ENCODE results near the gene CPVL.

CPVL gene

GRCh38 chr7:29156907-29157452 lies 10.6 kb upstream of the CPVL start:
- no peak for DNase-seq (ENCODE audit: low read depth)

GRCh38 chr7:29154076-29154475 lies 7.7 kb upstream of the CPVL start:
- DNase-seq (ENCODE audit: low read depth) = no peak

GRCh38 chr7:29150856-29151255 lies 4.5 kb upstream of the CPVL start:
- DNase-seq (ENCODE audit: low read depth) = no peak

GRCh38 chr7:29149036-29149435 lies 2.7 kb upstream of the CPVL start:
- no peak for DNase-seq (ENCODE audit: low read depth)

GRCh38 chr7:29147821-29148220 lies 1.5 kb upstream of the CPVL start:
- no peak for DNase-seq (ENCODE audit: low read depth)

GRCh38 chr7:29146888-29147609 lies 712 bp upstream of the CPVL start:
- no peak for DNase-seq (ENCODE audit: low read depth)

GRCh38 chr7:29145553-29146056 lies 732 bp downstream of the CPVL start:
- DNase-seq (ENCODE audit: low read depth) = no peak

GRCh38 chr7:29143751-29144150 lies 2.6 kb downstream of the CPVL start:
- DNase-seq (ENCODE audit: low read depth) = no peak

GRCh38 chr7:29142021-29142727 lies 4.2 kb downstream of the CPVL start:
- DNase-seq (ENCODE audit: low read depth) = no peak

GRCh38 chr7:29140873-29141468 lies 5.4 kb downstream of the CPVL start:
- DNase-seq (ENCODE audit: low read depth) = no peak

GRCh38 chr7:29139796-29140195 lies 6.5 kb downstream of the CPVL start:
- DNase-seq (ENCODE audit: low read depth) = no peak

GRCh38 chr7:29139191-29139590 lies 7.1 kb downstream of the CPVL start:
- no peak for DNase-seq (ENCODE audit: low read depth)

GRCh38 chr7:29138588-29138987 lies 7.7 kb downstream of the CPVL start:
- DNase-seq (ENCODE audit: low read depth) = no peak

- DNase-seq (ENCODE audit: low read depth) = no peak
These were observed 10.5 kb downstream of the CPVL start for GRCh38 chr7:29135846-29136245.

- DNase-seq (ENCODE audit: low read depth) = no peak
These were observed 13.4 kb downstream of the CPVL start for GRCh38 chr7:29132980-29133379.

- no peak for DNase-seq (ENCODE audit: low read depth)
These were observed 14.7 kb downstream of the CPVL start for GRCh38 chr7:29131678-29132077.

GRCh38 chr7:29130096-29130495 lies 16.2 kb downstream of the CPVL start:
- DNase-seq (ENCODE audit: low read depth) = no peak

GRCh38 chr7:29127527-29127926 lies 18.8 kb downstream of the CPVL start:
- DNase-seq (ENCODE audit: low read depth) = no peak

GRCh38 chr7:29126804-29127203 lies 19.5 kb downstream of the CPVL start:
- DNase-seq (ENCODE audit: low read depth) = no peak

GRCh38 chr7:29123626-29124190 lies 22.6 kb downstream of the CPVL start:
- no peak for DNase-seq (ENCODE audit: low read depth)

GRCh38 chr7:29122759-29123158 lies 23.6 kb downstream of the CPVL start:
- no peak for DNase-seq (ENCODE audit: low read depth)

GRCh38 chr7:29122081-29122480 lies 24.3 kb downstream of the CPVL start:
- DNase-seq (ENCODE audit: low read depth) = no peak

GRCh38 chr7:29120955-29121354 lies 25.4 kb downstream of the CPVL start:
- DNase-seq (ENCODE audit: low read depth) = no peak
